Measurements from ENCODE around the gene SERPINB8. TPM values are rescaled to one million over a fixed set of nuclear protein-coding genes. Genes with fewer than 3 reads are reported as not detected.

The SERPINB8 gene
- total and polyA plus RNA-seq, 2 donors (not counting 3 experiments of a cell fraction or from before 2014, with no cell fraction given) = 15.3 to 25.7 TPM

DNA sequence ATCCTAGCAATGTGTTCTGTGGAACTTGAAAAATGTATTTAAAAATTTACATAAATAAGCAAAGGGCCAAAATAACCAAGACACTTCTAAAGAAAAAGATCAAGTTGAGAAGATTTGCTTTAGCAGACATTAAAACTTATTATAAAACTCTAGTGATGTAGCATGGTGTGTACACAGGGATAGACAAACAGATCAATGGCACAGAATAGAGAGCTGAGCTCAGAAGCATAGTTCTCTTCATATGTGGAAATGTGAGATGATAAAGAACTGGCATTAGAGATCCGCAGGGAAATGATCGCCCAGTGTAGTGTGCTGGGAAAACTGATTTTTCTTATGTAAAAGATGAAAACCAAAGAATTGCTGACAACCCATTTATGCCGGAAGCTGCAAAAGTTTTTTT lies 39.4 kb downstream of the SERPINB8 start:
- dilution Hi-C loops (cut with MboI; ENCODE audit: extremely low pct_ligation_motif_present, low sequenced_read_pairs) = no loop called here
- intact Hi-C loops (cut with micrococcal nuclease) = no loop called here
- TF ChIP-seq POLR2AphosphoS5 (IDR thresholded peaks at IDR 0.05; ENCODE audit: insufficient read depth, low read depth, low read length) (no peak), MYC (IDR thresholded peaks at IDR 0.05; ENCODE audit: low read depth, low read length) (no peak), JUN (IDR thresholded peaks at IDR 0.05; ENCODE audit: borderline replicate concordance, insufficient read depth, insufficient read length, low read depth) (no peak), POLR2A (IDR thresholded peaks at IDR 0.05; ENCODE audit: low read depth, low read length) (no peak), FOS (IDR thresholded peaks at IDR 0.05; ENCODE audit: borderline replicate concordance, insufficient read depth, low read length) (no peak), EZH2 (IDR thresholded peaks at IDR 0.05; ENCODE audit: borderline replicate concordance, low read depth, low read length, severe bottlenecking) (no peak), GATA2 (IDR thresholded peaks at IDR 0.05; ENCODE audit: insufficient read depth, insufficient read length, low read depth, low read length) (no peak)
- TF ChIP-seq, protein P1, sequence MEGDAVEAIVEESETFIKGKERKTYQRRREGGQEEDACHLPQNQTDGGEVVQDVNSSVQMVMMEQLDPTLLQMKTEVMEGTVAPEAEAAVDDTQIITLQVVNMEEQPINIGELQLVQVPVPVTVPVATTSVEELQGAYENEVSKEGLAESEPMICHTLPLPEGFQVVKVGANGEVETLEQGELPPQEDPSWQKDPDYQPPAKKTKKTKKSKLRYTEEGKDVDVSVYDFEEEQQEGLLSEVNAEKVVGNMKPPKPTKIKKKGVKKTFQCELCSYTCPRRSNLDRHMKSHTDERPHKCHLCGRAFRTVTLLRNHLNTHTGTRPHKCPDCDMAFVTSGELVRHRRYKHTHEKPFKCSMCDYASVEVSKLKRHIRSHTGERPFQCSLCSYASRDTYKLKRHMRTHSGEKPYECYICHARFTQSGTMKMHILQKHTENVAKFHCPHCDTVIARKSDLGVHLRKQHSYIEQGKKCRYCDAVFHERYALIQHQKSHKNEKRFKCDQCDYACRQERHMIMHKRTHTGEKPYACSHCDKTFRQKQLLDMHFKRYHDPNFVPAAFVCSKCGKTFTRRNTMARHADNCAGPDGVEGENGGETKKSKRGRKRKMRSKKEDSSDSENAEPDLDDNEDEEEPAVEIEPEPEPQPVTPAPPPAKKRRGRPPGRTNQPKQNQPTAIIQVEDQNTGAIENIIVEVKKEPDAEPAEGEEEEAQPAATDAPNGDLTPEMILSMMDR (IDR thresholded peaks at IDR 0.05; ENCODE audit: extremely low read depth in 1 of 2, insufficient read depth in 1 of 2, low read depth in 1 of 2, low read length in 2 of 2) = no peak
- TF ChIP-seq, protein P2, sequence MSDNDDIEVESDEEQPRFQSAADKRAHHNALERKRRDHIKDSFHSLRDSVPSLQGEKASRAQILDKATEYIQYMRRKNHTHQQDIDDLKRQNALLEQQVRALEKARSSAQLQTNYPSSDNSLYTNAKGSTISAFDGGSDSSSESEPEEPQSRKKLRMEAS (IDR thresholded peaks at IDR 0.05; ENCODE audit: insufficient read depth, insufficient read length) = no peak
- H3K36me3 ChIP-seq (ENCODE audit: control insufficient read depth in 2 of 2, extremely low read depth in 1 of 2, insufficient read depth in 2 of 2, low read length in 2 of 2) = no peaks in the 10 kb centered on the region
- H3K4me3 ChIP-seq (replicated peaks in 1 of 3; ENCODE audit: insufficient read depth in 1 of 3, low read depth in 1 of 3, low read length in 3 of 3) = no peak overlapping the region
- FAIRE-seq (no peak), DNase-seq (ENCODE audit: low read depth, low spot score) (no peak)
- BruUV-seq (replicated peaks) = no TSS peak
- peaks cover 0 to 2% of the 10 kb centered on the region in 2 experiments for H3K27me3 ChIP-seq (ENCODE audit: control insufficient read depth in 2 of 2, insufficient read depth in 2 of 2, low read length in 2 of 2)
- no peaks in the 10 kb centered on the region for H3K9me1 ChIP-seq (replicated peaks; ENCODE audit: control insufficient read depth, extremely low read depth, insufficient read depth, low read length)
- H3K9ac ChIP-seq (replicated peaks; ENCODE audit: extremely low read depth, insufficient read depth, low read length) = no peak overlapping the region
- H2AFZ ChIP-seq (ENCODE audit: low read depth, low read length) = no peak overlapping the region
- no peak overlapping the region for H3K27ac ChIP-seq (ENCODE audit: insufficient read depth, low read depth, low read length)
- H3K4me2 ChIP-seq (ENCODE audit: insufficient read depth, low read length) = no peak overlapping the region
- no peaks in the 10 kb centered on the region for H3K4me1 ChIP-seq (ENCODE audit: control insufficient read depth, extremely low read depth, insufficient read depth, low read length)
- no peaks in the 10 kb centered on the region for H3K79me2 ChIP-seq (ENCODE audit: control insufficient read depth, insufficient read depth, low read length)
- no peaks in the 10 kb centered on the region for H3K9me3 ChIP-seq (replicated peaks; ENCODE audit: control insufficient read depth, insufficient read depth, low read length)
- no peaks in the 10 kb centered on the region for H4K20me1 ChIP-seq (replicated peaks; ENCODE audit: control insufficient read depth, extremely low read depth, insufficient read depth, low read length)
- POLR2A ChIA-PET = no interaction called here
- CTCF ChIA-PET = interaction anchor here (5.0 kb wide), 1 partner anchor 14 kb away, joined by 24 read pairs; no protein-coding TSS in a partner anchor
